ENCODE data around the gene RTRAF.

Gene RTRAF

DNA sequence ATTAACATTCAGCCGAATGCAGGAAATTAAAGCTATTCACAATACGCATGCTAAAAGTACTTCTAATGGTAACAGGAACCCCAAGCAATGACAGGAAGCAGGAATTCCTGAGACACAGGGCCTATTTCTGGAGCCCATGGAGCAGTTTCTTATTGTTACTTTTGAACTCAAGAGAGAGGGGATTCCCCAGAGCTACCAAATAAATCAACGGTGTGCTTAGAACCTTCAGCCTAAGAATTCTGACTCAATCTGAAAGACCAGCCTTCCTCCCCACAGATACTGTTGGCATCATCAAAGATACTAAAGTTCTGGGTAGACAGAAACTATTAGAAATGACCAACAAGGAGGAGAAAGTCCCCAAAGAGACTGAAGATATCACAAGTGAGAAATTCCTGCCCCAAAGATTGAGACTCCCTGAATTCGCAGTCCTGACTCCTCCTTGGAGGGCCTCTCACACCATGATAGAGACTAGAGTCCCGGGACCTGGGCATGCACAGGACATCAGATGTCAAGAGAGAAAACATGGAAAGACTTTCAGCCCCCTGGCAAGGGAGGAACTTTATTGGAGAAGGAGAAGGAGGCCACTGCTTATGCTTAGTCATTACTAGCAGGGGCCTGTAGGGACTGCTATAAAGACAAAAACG is 32.7 kb downstream of the RTRAF start:
- no peak for DNase-seq

- DNase-seq: no peak
Measured at GRCh38 chr14:52023518-52023917, 34.2 kb downstream of the RTRAF start.

GRCh38 chr14:52025310-52025709 is 36.0 kb downstream of the RTRAF start:
- no peak for DNase-seq

- no peak for DNase-seq
Measured at GRCh38 chr14:52026017-52026660, 36.8 kb downstream of the RTRAF start.

GRCh38 chr14:52026901-52027300 is 37.6 kb downstream of the RTRAF start:
- no peak for DNase-seq

GRCh38 chr14:52029881-52030280 is 40.5 kb downstream of the RTRAF start:
- DNase-seq: no peak

- DNase-seq: no peak
Measured at GRCh38 chr14:52031781-52032180, 42.4 kb downstream of the RTRAF start.

GRCh38 chr14:52032204-52032801 is 43.0 kb downstream of the RTRAF start:
- no peak for DNase-seq

DNA sequence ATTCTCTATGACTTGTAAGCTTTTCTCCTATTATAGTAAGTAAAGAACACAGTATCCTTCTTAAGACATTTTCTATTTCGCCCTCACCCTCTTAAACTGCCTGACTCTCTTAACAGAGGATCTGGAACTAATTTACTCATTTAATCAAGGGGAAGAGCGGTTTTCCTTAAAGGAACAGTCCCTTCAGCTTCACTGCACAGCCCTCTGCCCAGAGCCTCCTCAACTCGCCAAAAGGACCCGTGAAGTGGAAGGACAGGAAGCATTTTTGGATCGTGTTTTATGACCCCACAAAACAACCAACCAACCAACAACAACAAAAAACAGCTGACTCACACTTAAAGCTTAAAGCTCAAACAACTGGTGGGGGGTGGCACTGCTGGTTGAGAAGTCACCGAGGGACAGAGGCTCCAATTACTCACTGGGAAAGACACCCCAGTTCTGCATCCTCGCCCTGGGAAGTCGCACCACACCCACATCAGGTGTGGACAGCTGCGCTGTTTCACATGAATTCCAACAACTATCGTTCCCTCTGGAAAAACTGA is 43.8 kb downstream of the RTRAF start:
- no peak for DNase-seq

DNA sequence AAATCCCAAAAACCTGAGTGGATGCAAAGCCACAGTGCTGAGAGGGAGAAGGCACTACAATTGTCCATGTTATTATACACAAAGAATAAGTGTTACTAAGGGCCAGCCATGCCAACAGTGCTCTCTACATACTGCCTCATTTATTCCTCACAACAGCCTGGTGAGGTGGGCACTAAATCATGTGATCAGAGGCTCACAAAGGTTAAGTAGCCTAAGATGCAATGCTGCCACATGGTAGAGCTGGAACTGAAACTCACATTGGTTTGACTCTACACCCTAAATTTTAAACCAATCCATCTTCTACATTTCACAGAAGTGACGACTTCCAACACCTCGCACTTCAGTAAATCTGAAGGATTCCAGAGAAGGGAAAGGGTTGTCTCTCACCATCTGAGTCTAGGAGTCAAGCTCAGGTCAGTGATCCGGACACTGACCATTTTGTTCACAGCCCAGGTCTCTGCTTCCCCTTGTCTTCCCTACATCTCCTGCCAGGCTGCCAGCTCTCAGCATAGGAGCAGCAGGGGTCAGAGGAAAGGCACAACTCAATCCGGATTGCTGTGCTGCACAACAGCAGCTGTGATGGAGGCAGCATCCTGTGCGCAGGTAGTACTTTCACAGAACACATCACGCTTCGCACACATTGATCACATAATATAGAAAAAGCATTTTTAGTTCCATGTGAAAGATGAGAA is 49.9 kb downstream of the RTRAF start:
- no peak for DNase-seq

DNA sequence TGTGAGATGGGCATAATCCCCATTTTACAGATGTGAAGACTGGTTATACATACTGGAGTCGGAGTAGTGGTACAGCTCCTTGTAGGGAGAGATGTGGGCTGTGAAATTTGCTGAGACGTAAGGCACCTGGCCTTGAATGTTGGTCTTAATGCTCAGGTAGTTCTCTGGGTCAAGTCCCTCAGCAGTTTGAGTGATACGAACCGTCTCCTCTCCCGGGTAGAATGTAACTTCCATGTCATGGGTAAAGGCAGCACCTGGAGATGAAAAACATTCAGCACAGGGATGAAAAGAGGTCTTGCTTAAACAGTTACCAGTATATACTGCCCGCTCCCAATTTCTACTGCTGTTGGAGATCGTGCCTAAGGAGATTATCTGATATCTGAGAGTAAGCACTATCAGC is 51.3 kb downstream of the RTRAF start:
- no peak for DNase-seq

DNA sequence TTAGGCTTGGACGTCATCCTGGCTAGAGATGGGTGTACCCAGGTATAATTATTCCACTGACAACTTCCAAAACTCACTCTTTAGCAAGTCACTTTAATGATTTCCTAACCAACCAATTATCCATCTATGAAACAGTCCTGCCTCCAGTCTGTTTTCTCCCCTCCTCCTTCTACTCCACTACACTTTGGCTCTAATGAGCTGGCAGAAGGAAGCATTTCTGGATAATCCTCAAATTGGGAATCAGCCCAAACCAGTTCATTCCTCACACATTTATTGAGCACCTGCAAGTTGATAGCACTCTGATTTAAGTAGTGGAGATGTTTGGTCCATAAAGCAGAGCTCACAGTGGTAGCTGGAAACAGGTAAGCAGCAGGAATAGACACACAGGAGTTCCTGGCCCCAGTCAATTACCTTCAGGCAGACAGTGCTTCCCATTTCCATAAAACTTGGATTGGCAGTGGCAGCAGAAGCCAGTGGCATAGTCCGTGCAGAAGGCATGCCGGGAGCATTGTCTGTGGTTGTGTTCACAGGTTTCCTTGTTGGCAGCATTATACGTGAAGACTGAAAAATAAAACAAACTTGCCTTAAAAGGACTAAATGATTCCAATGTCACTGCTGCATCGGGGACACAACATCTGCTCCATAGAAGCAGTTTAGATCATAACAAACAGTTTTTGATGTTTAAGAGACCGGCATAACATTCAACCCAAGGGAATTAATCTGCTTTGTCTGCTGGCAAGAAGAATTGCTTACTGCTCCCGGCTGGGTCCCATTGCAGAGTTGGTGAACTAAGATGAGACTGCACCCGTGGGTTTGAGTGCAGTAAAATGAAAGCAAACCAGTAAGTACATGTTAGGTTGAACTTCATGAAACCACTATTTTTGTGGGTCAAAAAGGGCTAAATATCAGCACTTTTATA is 53.3 kb downstream of the RTRAF start:
- no peak for DNase-seq

DNA sequence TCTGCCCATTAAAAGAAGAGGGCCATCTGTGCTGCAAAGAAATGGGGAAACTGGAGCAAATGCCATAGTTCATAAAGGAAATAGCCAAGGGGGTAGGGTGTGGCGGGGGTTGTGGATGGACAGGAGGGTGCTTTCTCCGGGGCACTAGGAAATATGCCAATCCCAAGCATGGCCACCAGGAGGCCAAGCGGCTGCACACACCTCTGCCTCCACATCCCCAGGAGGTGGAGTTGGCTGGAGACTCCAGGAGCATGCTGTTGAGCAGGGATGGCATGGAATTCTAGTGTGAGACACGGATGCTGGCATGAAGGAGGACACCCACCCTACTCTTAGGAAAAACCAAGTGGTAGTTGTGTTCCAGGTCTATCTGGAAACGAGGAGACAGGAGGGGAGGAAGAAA is 54.3 kb downstream of the RTRAF start:
- peak; percentile 40 for DNase-seq

GRCh38 chr14:52044791-52045522 is 55.6 kb downstream of the RTRAF start:
- DNase-seq: no peak

DNA sequence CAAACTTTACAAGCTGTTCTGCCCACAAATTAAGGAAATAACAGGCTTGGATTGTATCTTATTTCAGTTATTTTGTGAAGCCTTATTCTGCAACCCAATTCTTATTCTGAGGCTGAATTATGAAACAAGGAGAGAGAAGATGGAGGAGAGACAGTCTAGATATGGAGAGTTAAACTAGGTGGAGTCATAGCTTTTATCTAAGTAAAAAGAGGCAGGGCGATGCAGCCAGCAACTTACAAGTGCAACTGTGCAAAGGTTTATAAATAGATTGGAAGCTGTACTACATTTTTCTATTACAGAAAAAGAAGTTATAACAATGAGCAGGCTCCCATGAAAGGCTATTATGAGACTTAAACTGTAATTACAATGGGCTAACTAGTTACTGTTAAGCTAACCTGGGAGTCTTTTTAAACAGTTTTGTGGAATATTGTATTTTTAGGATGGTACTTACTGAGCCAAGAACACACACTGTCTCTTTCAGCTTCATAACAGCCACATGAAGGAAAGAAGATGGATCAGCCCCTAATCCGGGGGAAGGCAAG is 57.1 kb downstream of the RTRAF start:
- no peak for DNase-seq

- DNase-seq: no peak
Measured at GRCh38 chr14:52048116-52048515, 58.8 kb downstream of the RTRAF start.

- DNase-seq: no peak
Measured at GRCh38 chr14:52048641-52049204, 59.4 kb downstream of the RTRAF start.

DNA sequence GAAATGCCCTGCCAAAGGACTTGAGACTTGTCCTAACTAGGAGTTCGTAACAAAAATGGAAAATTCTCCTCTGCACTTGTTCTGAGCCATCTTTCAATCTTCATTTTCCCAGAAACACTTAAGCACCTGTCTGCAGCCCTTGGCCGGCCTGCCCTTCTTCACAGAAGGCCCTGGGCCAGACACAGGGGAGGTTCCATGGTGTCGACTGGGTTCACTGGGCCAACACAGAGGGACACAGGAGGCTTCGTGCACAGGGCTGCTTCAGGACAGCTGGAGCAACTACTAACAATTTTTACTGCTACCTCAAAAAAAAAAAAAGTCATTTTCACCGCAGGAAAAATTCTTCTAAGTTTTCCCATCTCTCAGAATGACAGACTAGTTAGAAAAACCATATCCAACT is 59.9 kb downstream of the RTRAF start:
- no peak for DNase-seq

DNA sequence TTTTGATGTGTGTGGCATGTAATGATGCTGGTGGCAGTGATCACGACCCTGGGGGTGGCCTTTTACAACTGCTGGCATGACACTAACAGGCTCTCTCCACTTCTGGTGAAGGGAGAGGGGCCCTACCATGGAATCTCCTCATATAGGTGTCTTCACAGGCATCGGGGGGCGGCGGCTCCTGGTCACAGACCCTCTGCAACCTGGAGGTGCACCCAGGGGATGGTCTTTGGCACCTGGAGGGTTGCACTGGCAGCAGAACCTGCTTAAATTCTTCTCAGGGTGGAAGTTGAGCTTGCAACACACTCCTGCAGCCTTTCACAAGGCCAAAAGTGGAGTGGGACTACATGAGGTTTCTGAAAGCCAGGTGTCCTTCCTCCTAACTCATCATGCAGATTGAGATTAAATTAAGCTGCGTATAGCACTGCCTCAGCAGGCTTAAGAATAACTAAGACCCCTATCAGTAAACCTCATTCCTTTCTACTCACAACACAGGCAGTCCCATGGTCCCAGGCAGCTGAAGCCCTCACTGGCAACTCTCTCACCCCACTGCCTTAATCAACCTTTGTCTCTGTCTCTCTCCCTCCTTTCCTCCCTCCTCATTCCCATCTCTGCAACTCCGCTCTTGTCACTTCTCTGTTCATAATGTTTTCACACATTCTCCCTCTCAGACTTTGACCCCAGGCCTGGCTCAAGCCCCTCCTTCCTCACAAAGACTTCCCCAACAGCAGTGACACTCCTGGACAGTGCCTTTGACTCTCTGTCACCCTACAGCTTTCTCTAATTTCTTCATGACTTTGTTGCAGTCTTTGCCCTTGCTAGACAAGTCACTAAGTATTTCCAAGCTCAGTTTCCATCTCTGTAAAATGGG is 60.6 kb downstream of the RTRAF start:
- no peak for DNase-seq

DNA sequence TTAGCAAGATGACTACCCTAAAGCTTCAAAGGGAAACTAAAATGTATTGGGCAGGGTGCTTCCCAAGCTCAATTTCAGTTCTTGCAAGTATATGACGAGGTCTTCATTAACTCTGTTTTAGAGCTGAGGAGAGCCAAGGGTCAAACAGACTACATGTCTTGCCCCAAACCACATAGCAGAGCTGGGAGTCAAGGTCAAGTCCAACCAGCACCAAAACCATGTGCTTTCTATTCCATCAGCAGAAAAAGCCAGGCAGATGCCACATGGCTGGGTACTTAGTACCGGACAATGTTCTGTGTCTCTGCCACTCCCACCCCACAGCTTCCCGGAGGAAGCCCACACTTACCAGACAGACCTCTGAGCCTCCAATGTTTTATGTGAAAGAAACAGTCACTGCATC is 61.9 kb downstream of the RTRAF start:
- no peak for DNase-seq

Data from stimulated activated CD4-positive, alpha-beta T cell treated with anti-CD3 and anti-CD28 coated beads, Interleukin-4, amount 100 ng/mL, for 1 hour (primary cell).